Lower leg skin (tissue), 3 donors: Measurements from ENCODE around the gene OR51T1.

ENCODE experiments used
- CTCF ChIP-seq, 3 donors: fragments of 450-650 bp; IDR thresholded peaks; one replicate each; pipeline ENCODE4 v1.5.1; 2016; ENCODE audit warnings: antibody characterized with exemption in 3 of 3, mild to moderate bottlenecking in 3 of 3, moderate library complexity in 2 of 3
- POLR2A ChIP-seq, 2 donors: fragments of 450-650 bp; IDR thresholded peaks; one replicate each; pipeline ENCODE4 v1.6.1; 2016 to 2017; ENCODE audit warnings: antibody characterized with exemption in 2 of 2, mild to moderate bottlenecking in 1 of 2, moderate library complexity in 1 of 2

GRCh38 chr11:4839851-4840549, 41.7 kb upstream of the OR51T1 start:
- TF ChIP-seq POLR2A (IDR thresholded peaks at IDR 0.05) (no peak), CTCF (IDR thresholded peaks at IDR 0.05) (no peak)
